T-helper 22 cell (primary cell): ENCODE measurements around the gene SEPHS1.

Experiments
- DNase-seq: peaks from one replicate; pipeline ENCODE4 v3.0.0-alpha.2; 2020; ENCODE audit warnings: low read depth

Gene SEPHS1

GRCh38 chr10:13327534-13327933, 20.6 kb downstream of the SEPHS1 start:
- DNase-seq: no peak

- no peak for DNase-seq
Measured at GRCh38 chr10:13322615-13323148, 25.4 kb downstream of the SEPHS1 start.

- no peak for DNase-seq
Measured at GRCh38 chr10:13321576-13321975, 26.5 kb downstream of the SEPHS1 start.

GRCh38 chr10:13319166-13319565, 28.9 kb downstream of the SEPHS1 start:
- no peak for DNase-seq

- no peak for DNase-seq
Measured at GRCh38 chr10:13317474-13317873, 30.6 kb downstream of the SEPHS1 start.

GRCh38 chr10:13316635-13317311, 31.3 kb downstream of the SEPHS1 start:
- DNase-seq: no peak

- DNase-seq: no peak
Measured at GRCh38 chr10:13315361-13315760, 32.7 kb downstream of the SEPHS1 start.

GRCh38 chr10:13311177-13311575, 36.9 kb downstream of the SEPHS1 start:
- no peak for DNase-seq

GRCh38 chr10:13310518-13311176, 37.4 kb downstream of the SEPHS1 start:
- DNase-seq: no peak

GRCh38 chr10:13309792-13310191, 38.3 kb downstream of the SEPHS1 start:
- no peak for DNase-seq

GRCh38 chr10:13308096-13308495, 40.0 kb downstream of the SEPHS1 start:
- DNase-seq: no peak

- DNase-seq: no peak
Measured at GRCh38 chr10:13306103-13306502, 42.0 kb downstream of the SEPHS1 start.

GRCh38 chr10:13302821-13303555, 45.1 kb downstream of the SEPHS1 start:
- no peak for DNase-seq

GRCh38 chr10:13299437-13300287, 48.4 kb downstream of the SEPHS1 start, which contains the start of gene PHYH:
PHYH (minus strand) TSS chr10:13300064; CDS start chr10:13300042, 22 bp downstream.
- DNase-seq: peak; percentile 77

- DNase-seq: no peak
Measured at GRCh38 chr10:13298748-13299436, 49.2 kb downstream of the SEPHS1 start.

GRCh38 chr10:13296476-13296875, 51.6 kb downstream of the SEPHS1 start:
- DNase-seq: no peak

GRCh38 chr10:13294784-13295183, 53.3 kb downstream of the SEPHS1 start:
- DNase-seq: no peak

GRCh38 chr10:13291821-13292773, 56.0 kb downstream of the SEPHS1 start:
- DNase-seq: no peak

GRCh38 chr10:13291061-13291460, 57.0 kb downstream of the SEPHS1 start:
- no peak for DNase-seq

GRCh38 chr10:13284050-13284449, 64.0 kb downstream of the SEPHS1 start:
- DNase-seq: no peak
